Erythroblast (primary cell): ENCODE results near the gene SRPK2.

Experiments
- GATA1 ChIP-seq: IDR thresholded peaks from 2 replicates; pipeline ENCODE4 v1.6.1; 2011; ENCODE audit warnings: low read depth, mild to moderate bottlenecking, control low read depth, low read length, moderate library complexity
- POLR2A ChIP-seq: IDR thresholded peaks from 2 replicates; pipeline ENCODE4 v1.6.1; 2011; ENCODE audit warnings: mild to moderate bottlenecking, low read length

GRCh38 chr7:105365541-105366534 is 22.9 kb downstream of the SRPK2 start:
- TF ChIP-seq POLR2A, result no peak
- no peak for TF ChIP-seq GATA1
